Upper lobe of right lung (tissue), 1 donor: Measurements from ENCODE around the gene NECAB2. TPM values are rescaled to one million over a fixed set of nuclear protein-coding genes. Genes with fewer than 3 reads are reported as not detected.
A peak's percentile ranks its signal among the peaks of the same experiment; 100 is the strongest.

Experiments used
- ATAC-seq: fragments of 200-7000 bp; cut with Tn5 transposase; one replicate; pipeline ENCODE4 v1.9.1; 2020; ENCODE audit warnings: mild to moderate bottlenecking, moderate library complexity
- DNase-seq: peaks from one replicate; pipeline ENCODE4 v3.0.0-alpha.2; 2020
- H3K27ac ChIP-seq: fragments of 200-600 bp; one replicate; pipeline ENCODE4 v1.8.0; 2022
- H3K27me3 ChIP-seq: fragments of 200-600 bp; one replicate; pipeline ENCODE4 v1.8.0; 2022; ENCODE audit warnings: mild to moderate bottlenecking
- H3K36me3 ChIP-seq: fragments of 200-600 bp; one replicate; pipeline ENCODE4 v1.8.0; 2022
- H3K4me1 ChIP-seq: fragments of 200-600 bp; one replicate; pipeline ENCODE4 v1.8.0; 2022
- H3K4me3 ChIP-seq: fragments of 200-600 bp; one replicate; pipeline ENCODE4 v1.8.0; 2022; ENCODE audit warnings: mild to moderate bottlenecking
- H3K9me3 ChIP-seq: fragments of 200-600 bp; one replicate; pipeline ENCODE4 v1.8.0; 2022
- intact Hi-C: fragments of 100-400 bp; cut with DNase I; formaldehyde crosslinking; loops from one replicate; pipeline ENCODE4 v1.11.0; 2022
- long read RNA-seq: library from polyadenylated mRNA; unstranded; transcript quantifications from one replicate; pipeline ENCODE4 v2.0.0, GENCODE V29; 2021
- total RNA-seq: library from RNA; stranded (reverse); fragmentation: NEBNext Ultra II Directional; extraction: Animal tissue kit (Norgen Biotek cat#: 25700); gene quantifications from one replicate; pipeline ENCODE4 v1.2.1, GENCODE V29; 2021
- TF ChIP-seq, protein P1 (sequence below): fragments of 200-600 bp; IDR thresholded peaks from one replicate; pipeline ENCODE4 v1.8.0; 2022; ENCODE audit warnings: antibody characterized with exemption
- donor health status: DM: no; HTN: yes; CAD: no; lungs with severe emphysema.

The NECAB2 gene
- not detected for total RNA-seq
- long read RNA-seq, partial matches to known transcripts: 0 of 2 reads
- long read RNA-seq, other reads (novel, unspliced or antisense): 1 of 2 reads

DNA sequence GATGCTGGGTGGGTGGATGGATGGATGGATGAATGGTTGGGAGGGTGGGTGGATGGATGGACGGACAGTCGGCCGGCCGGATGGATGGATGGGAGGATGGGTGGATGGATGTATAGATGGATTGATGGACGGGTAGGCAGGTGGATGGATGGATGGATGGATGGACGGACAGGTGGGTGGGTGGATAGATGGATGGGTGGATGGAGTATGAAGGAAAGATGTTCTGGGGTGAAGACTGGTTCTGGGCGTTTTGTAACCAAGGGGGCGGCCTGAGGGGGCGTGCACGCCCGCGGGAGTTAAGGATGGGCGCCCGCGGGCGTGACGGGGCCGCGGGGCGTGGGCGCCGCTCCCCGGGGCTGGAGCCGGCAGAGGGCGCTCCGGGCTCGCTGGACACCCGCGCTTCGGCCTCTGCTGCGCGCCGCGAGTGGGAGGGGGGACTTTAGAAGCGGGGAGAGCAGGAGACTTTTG, at the start of gene NECAB2:
NECAB2 (plus strand) TSS at position 407 of the 468 bp plus-strand sequence. CDS start 405 bp downstream, outside the sequence.
- intact Hi-C loops: no loop called here
- Histone ChIP-seq H3K9me3 (no peaks in the 10 kb centered on the region), H3K36me3 (no peaks in the 10 kb centered on the region), H3K27ac (no peak within 1 kb of the TSS), H3K4me1 (no peaks in the 10 kb centered on the region), H3K27me3 (peaks cover 14% of the 10 kb centered on the region), H3K4me3 (peak within 1 kb of the TSS; percentile 21)
- TF ChIP-seq, protein P1, sequence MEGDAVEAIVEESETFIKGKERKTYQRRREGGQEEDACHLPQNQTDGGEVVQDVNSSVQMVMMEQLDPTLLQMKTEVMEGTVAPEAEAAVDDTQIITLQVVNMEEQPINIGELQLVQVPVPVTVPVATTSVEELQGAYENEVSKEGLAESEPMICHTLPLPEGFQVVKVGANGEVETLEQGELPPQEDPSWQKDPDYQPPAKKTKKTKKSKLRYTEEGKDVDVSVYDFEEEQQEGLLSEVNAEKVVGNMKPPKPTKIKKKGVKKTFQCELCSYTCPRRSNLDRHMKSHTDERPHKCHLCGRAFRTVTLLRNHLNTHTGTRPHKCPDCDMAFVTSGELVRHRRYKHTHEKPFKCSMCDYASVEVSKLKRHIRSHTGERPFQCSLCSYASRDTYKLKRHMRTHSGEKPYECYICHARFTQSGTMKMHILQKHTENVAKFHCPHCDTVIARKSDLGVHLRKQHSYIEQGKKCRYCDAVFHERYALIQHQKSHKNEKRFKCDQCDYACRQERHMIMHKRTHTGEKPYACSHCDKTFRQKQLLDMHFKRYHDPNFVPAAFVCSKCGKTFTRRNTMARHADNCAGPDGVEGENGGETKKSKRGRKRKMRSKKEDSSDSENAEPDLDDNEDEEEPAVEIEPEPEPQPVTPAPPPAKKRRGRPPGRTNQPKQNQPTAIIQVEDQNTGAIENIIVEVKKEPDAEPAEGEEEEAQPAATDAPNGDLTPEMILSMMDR: peak; percentile 56
- no peak for DNase-seq
- peak; percentile 70 for ATAC-seq

DNA sequence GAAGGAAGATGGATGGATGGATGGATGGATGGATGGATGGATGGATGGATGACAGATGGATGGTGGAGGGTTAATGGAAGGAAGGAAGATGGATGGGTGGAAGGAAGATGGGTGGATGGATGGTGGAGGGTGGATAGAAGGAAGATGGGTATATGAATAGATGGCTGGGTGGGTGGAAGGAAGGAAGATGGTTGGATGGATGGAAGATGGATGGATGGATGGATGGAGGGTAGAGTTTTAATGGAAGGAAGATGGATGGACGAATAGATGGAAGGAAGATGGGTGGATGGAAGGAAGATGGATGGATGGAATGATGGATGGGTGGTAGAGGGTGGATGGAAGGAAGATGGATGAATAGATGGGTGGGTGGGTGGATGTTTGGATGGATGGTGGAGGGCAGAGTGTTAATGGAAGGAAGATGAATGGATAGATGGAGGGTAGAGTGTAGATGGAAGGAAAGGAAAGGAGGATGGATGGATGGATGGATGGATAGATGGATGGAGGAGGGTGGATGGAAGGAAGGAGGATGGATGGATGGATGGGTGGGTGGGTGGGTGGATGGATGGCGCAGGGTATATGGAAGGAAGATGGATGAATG, 47.1 kb upstream of the NECAB2 start:
- ATAC-seq: no peak
- no peaks in the 10 kb centered on the region for H3K27me3 ChIP-seq
- H3K4me3 ChIP-seq: no peak overlapping the region
- H3K27ac ChIP-seq: no peak overlapping the region
- H3K36me3 ChIP-seq: peaks cover 24% of the 10 kb centered on the region
- DNase-seq: no peak
- no peaks in the 10 kb centered on the region for H3K4me1 ChIP-seq
- intact Hi-C loops: no loop called here
- H3K9me3 ChIP-seq: no peaks in the 10 kb centered on the region
- TF ChIP-seq, protein P1: no peak

DNA sequence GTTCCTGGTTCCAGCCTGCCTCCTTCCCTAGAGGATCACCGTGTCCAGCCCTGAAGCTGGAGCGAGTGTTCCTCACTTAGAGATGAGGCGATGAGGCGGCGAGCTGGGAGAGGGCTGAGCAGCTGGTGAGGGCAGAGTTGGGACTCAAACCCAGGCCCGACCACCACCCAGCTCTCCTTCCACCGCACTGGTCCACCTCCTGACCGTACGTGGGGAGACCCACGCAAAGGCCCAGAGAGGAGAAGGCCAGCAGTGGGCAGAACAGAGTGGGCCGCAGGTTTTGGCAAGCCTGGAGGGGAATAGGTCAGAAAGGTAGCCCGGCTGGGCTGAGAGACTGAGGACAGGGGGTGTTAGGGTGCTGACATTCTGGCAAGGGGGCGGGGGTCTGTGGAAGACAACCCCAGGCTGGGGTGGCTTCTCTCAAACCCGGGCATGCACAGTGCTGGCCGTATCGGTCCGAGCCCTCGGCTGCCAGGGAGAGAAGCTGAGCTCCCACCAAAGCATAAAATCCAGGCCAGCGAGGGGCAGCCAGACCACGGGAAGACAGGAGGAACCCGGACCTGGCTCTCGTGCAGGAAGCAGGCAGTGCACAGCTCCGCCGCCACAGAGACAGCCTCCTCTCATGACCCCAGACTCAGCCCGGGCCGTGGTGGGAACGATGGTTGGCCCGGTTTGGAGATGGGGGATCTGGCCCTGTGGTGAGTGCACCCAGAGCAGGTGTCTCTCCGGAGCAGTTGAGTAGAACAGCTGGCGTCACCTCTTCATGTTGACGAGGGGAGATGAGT, 44.3 kb upstream of the NECAB2 start:
- peak; percentile 59 for DNase-seq
- Histone ChIP-seq H3K4me3 (no peak overlapping the region), H3K27me3 (no peaks in the 10 kb centered on the region), H3K9me3 (no peaks in the 10 kb centered on the region), H3K27ac (no peak overlapping the region), H3K36me3 (peaks cover 6% of the 10 kb centered on the region), H3K4me1 (no peaks in the 10 kb centered on the region)
- no peak for ATAC-seq
- intact Hi-C loops: no loop called here
- TF ChIP-seq, protein P1: no peak

DNA sequence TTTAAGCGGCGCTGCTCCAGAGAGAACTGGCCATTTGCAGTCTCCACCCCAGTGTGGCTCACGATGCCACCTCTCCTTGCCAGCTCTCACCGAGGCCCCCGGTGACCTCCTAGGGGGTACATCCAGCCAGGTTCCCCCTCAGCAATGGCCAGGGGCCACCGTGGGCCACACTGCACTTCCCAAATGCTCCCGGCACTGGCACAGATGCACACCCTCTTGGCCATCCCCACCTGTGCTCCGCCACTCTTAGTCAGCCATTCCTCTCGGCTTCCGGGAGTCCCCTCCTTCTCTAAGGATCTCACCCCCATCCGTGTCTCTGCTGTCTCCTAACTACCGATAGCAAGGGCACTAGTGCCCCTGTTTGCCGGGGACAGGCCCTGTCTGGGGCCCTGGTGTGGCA, 43.4 kb upstream of the NECAB2 start:
- H3K36me3 ChIP-seq: no peaks in the 10 kb centered on the region
- ATAC-seq: no peak
- DNase-seq: peak; percentile 56
- TF ChIP-seq, protein P1: no peak
- no peaks in the 10 kb centered on the region for H3K9me3 ChIP-seq
- H3K27me3 ChIP-seq: no peaks in the 10 kb centered on the region
- no peaks in the 10 kb centered on the region for H3K4me1 ChIP-seq
- no peak overlapping the region for H3K27ac ChIP-seq
- intact Hi-C loops: no loop called here
- no peak overlapping the region for H3K4me3 ChIP-seq

DNA sequence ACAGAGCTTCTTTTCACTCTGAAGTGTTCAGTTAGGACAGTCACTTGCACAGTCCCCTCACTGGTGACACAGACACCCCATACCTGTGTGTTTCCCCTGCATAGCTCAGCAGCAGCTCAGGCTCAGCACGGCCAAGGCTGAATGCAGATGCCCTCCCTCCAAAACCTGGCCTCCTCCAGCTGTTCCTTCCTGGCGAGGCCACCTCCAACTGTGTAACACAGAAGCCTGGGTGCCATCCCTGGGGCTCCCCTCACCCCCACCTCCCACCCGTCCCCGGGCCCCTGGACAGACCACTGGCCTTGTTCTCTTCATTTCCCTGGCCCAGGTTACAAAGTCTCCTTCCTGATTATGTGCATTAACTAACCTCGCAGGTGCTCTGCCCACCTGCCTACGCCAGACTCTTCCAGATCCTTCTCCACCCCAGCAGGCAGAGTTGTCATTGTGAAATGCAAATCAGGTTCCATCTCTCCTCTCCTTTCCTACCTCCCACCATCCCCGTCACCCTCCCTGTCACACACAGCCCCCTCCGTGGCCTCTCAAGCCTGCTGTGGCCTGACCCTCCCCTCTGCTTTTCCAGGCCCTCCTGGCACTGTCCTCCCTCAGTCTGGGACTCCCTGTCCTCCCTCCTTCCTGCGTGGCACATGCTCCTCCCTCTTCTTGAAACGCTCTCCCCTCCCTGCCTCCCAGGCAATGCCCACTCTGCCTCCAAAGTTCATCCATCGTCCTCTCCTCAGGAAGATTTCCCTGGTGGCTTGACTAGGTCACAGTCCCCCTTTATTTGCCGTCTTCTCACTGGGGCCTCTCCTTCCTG, 42.7 kb upstream of the NECAB2 start:
- Histone ChIP-seq H3K4me1 (no peaks in the 10 kb centered on the region), H3K9me3 (no peaks in the 10 kb centered on the region), H3K27ac (no peak overlapping the region), H3K27me3 (no peaks in the 10 kb centered on the region), H3K36me3 (no peaks in the 10 kb centered on the region), H3K4me3 (no peak overlapping the region)
- intact Hi-C loops: no loop called here
- TF ChIP-seq, protein P1: no peak
- ATAC-seq (no peak), DNase-seq (peak; percentile 46)
